GM23338 (cell line): ENCODE data around the gene SCAPER. TPM values are rescaled to one million over a fixed set of nuclear protein-coding genes. Genes with fewer than 3 reads are reported as not detected.

Experiments
- ATAC-seq: fragments of 200-7000 bp; cut with Tn5 transposase; 3 replicates; pipeline ENCODE4 v1.9.1; 2020
- DNase-seq: peaks from one replicate; pipeline ENCODE4 v3.0.0-alpha.2; 2015; ENCODE audit warnings: low spot score
- H2AFZ ChIP-seq: fragments of 200-600 bp; sonication (generic); 2 replicates; pipeline ENCODE4 v1.8.0; 2016; ENCODE audit warnings: antibody characterized with exemption, mild to moderate bottlenecking, moderate library complexity
- H3F3A ChIP-seq: fragments of 200-600 bp; sonication (generic); replicated peaks from 2 replicates; pipeline ENCODE4 v1.8.0; 2017; ENCODE audit warnings: antibody characterized with exemption, mixed run types, low read depth
- H3K27ac ChIP-seq: fragments of 200-600 bp; sonication (generic); 2 replicates; pipeline ENCODE4 v1.6.1; 2016; ENCODE audit warnings: low read depth
- H3K27me3 ChIP-seq: fragments of 200-600 bp; sonication (generic); 2 replicates; pipeline ENCODE4 v1.8.0; 2016; ENCODE audit warnings: mild to moderate bottlenecking, mixed run types, moderate library complexity; ENCODE audit not compliant: insufficient read depth
- H3K36me3 ChIP-seq: fragments of 200-600 bp; sonication (generic); 2 replicates; pipeline ENCODE4 v1.8.0; 2016; ENCODE audit warnings: mild to moderate bottlenecking; ENCODE audit not compliant: insufficient read depth
- H3K4me1 ChIP-seq: fragments of 200-600 bp; sonication (generic); 2 replicates; pipeline ENCODE4 v1.8.0; 2016; ENCODE audit warnings: mild to moderate bottlenecking, moderate library complexity; ENCODE audit not compliant: insufficient read depth
- H3K4me2 ChIP-seq: fragments of 200-600 bp; sonication (generic); 2 replicates; pipeline ENCODE4 v1.7.1; 2017; ENCODE audit warnings: mixed run types
- H3K4me3 ChIP-seq: fragments of 200-600 bp; sonication (generic); 2 replicates; pipeline ENCODE4 v1.6.1; 2016; ENCODE audit warnings: mixed run types
- H3K79me2 ChIP-seq: fragments of 200-600 bp; sonication (generic); replicated peaks from 2 replicates; pipeline ENCODE4 v1.8.0; 2017; ENCODE audit warnings: mild to moderate bottlenecking; ENCODE audit not compliant: insufficient read depth
- H3K9me2 ChIP-seq: fragments of 200-600 bp; sonication (generic); 2 replicates; pipeline ENCODE4 v1.8.0; 2017; ENCODE audit not compliant: insufficient read depth
- H4K20me1 ChIP-seq: fragments of 200-600 bp; sonication (generic); replicated peaks from 2 replicates; pipeline ENCODE4 v1.8.0; 2017; ENCODE audit warnings: mild to moderate bottlenecking; ENCODE audit not compliant: insufficient read depth
- H3K27ac Mint-ChIP-seq: 2 replicates; pipeline ENCODE4 v1.8.0; 2020; ENCODE audit warnings: inconsistent platforms, mild to moderate bottlenecking, moderate library complexity, mixed read lengths
- H3K27me3 Mint-ChIP-seq: 3 replicates; pipeline ENCODE4 v1.8.0; 2022; ENCODE audit warnings: low read depth, mild to moderate bottlenecking, moderate library complexity, mixed read lengths, inconsistent platforms; ENCODE audit not compliant: insufficient read depth, poor library complexity
- H3K36me3 Mint-ChIP-seq: 3 replicates; pipeline ENCODE4 v1.8.0; 2021; ENCODE audit warnings: low read depth, mild to moderate bottlenecking, inconsistent platforms, moderate library complexity, mixed read lengths
- H3K4me1 Mint-ChIP-seq: 3 replicates; pipeline ENCODE4 v1.8.0; 2020; ENCODE audit warnings: mild to moderate bottlenecking, inconsistent platforms, mixed read lengths
- H3K4me3 Mint-ChIP-seq: 3 replicates; pipeline ENCODE4 v1.8.0; 2021; ENCODE audit warnings: moderate library complexity, mild to moderate bottlenecking, inconsistent platforms, mixed read lengths
- H3K9me3 Mint-ChIP-seq: 3 replicates; pipeline ENCODE4 v1.8.0; 2020; ENCODE audit warnings: moderate library complexity, mild to moderate bottlenecking, inconsistent platforms, mixed read lengths
- CREB1 ChIP-seq: fragments of 250-450 bp; sonication (Bioruptor Pico); IDR thresholded peaks from 2 replicates; pipeline ENCODE4 v1.5.0; 2020; ENCODE audit warnings: low read depth, mild to moderate bottlenecking, moderate library complexity
- EZH2 ChIP-seq: fragments of 200-600 bp; sonication (generic); IDR thresholded peaks from one replicate; pipeline ENCODE4 v1.8.0; 2017; ENCODE audit warnings: antibody characterized with exemption, mild to moderate bottlenecking, low read depth; ENCODE audit not compliant: unreplicated experiment
- NANOG ChIP-seq: IDR thresholded peaks from 2 replicates; pipeline ENCODE4 v1.6.1; 2016; ENCODE audit warnings: antibody characterized with exemption, borderline replicate concordance
- POLR2AphosphoS5 ChIP-seq: IDR thresholded peaks from 2 replicates; pipeline ENCODE4 v1.6.1; 2016; ENCODE audit warnings: antibody characterized with exemption, low read depth
- STAT1 ChIP-seq: IDR thresholded peaks from one replicate; pipeline ENCODE4 v1.6.1; 2016; ENCODE audit warnings: antibody characterized with exemption; ENCODE audit not compliant: unreplicated experiment
- ZNF114 ChIP-seq: fragments of 250-450 bp; sonication (Bioruptor Pico); IDR thresholded peaks from 2 replicates; pipeline ENCODE4 v1.5.0; 2020; ENCODE audit warnings: mild to moderate bottlenecking, moderate library complexity
- ZNF331 ChIP-seq: fragments of 250-450 bp; sonication (Bioruptor Pico); IDR thresholded peaks from 2 replicates; pipeline ENCODE4 v1.5.0; 2020; ENCODE audit warnings: low read depth, mild to moderate bottlenecking, moderate library complexity
- polyA plus RNA-seq: library from polyadenylated mRNA; unstranded; fragments of >200 nt; fragmentation: Nextera tagmentation; extraction: Ambion mirVana; gene quantifications from 2 replicates; pipeline ENCODE4 v1.2.1, GENCODE V29; 2016
- total RNA-seq: library from RNA; depleted of rRNA; stranded (reverse); fragments of >200 nt; shearing (Covaris generic); gene quantifications from 2 replicates; pipeline ENCODE4 v1.2.3, GENCODE V29; 2014
- TF ChIP-seq, protein P1 (sequence below): IDR thresholded peaks from 2 replicates; pipeline ENCODE4 v1.6.1; 2016; ENCODE audit warnings: antibody characterized with exemption
- TF ChIP-seq, protein P2 (sequence below): fragments of 250-450 bp; sonication (Bioruptor Pico); IDR thresholded peaks from 2 replicates; pipeline ENCODE4 v1.5.0; 2020; ENCODE audit warnings: mild to moderate bottlenecking, moderate library complexity
- TF ChIP-seq, protein P3 (sequence below): IDR thresholded peaks from one replicate; pipeline ENCODE4 v1.6.1; 2018; ENCODE audit warnings: antibody characterized with exemption; ENCODE audit not compliant: unreplicated experiment
- TF ChIP-seq, protein P4 (sequence below), 2 experiments: fragments of 200-600 bp in 1 of 2; sonication (generic) in 1 of 2; conservative IDR thresholded peaks; 2 replicates each; pipeline versions ENCODE4 v1.5.1 to v1.6.1; 2016 to 2017; ENCODE audit warnings: antibody characterized with exemption in 2 of 2, low read depth in 2 of 2, mild to moderate bottlenecking in 2 of 2, moderate library complexity in 1 of 2

Gene SCAPER
- total and polyA plus RNA-seq, 2 experiments from 2014 or later = 9.1 to 17.6 TPM

DNA sequence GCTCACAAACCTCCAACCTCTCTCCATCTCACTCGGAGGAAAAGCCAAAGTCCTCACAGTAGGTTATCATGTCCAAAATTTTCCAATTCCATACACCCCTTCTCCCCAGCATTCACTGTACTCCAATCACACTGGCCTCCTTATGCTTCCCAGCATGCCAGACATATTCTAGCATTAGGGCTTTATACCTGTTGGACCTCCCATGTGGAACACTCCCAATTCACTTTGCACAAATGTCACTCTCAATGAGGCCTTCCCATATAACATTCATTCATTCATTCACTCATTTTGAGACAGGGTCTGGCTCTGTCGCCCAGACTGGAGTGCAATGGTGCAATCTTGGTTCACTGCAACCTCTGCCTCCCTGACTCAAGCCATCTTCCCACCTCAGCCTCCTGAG, 19.9 kb downstream of the SCAPER start:
- Mint-ChIP-seq H3K27ac (no peak overlapping the region), H3K9me3 (no peaks in the 10 kb centered on the region), H3K4me1 (no peaks in the 10 kb centered on the region), H3K36me3 (no peaks in the 10 kb centered on the region), H3K4me3 (no peak overlapping the region), H3K27me3 (peaks cover 4% of the 10 kb centered on the region)
- Histone ChIP-seq H4K20me1 (no peaks in the 10 kb centered on the region), H3K27ac (no peak overlapping the region), H3K4me2 (no peak overlapping the region), H3K4me1 (no peaks in the 10 kb centered on the region), H3K9me2 (no peaks in the 10 kb centered on the region), H3K4me3 (no peak overlapping the region), H2AFZ (no peak overlapping the region), H3K79me2 (no peaks in the 10 kb centered on the region), H3F3A (no peaks in the 10 kb centered on the region), H3K36me3 (no peaks in the 10 kb centered on the region), H3K27me3 (no peaks in the 10 kb centered on the region)
- ATAC-seq (no peak), DNase-seq (no peak)
- TF ChIP-seq, protein P1, sequence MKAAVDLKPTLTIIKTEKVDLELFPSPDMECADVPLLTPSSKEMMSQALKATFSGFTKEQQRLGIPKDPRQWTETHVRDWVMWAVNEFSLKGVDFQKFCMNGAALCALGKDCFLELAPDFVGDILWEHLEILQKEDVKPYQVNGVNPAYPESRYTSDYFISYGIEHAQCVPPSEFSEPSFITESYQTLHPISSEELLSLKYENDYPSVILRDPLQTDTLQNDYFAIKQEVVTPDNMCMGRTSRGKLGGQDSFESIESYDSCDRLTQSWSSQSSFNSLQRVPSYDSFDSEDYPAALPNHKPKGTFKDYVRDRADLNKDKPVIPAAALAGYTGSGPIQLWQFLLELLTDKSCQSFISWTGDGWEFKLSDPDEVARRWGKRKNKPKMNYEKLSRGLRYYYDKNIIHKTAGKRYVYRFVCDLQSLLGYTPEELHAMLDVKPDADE = no peak
- TF ChIP-seq STAT1 = no peak
- no peak for TF ChIP-seq CREB1 (CRISPR knock-in tag)
- TF ChIP-seq, protein P2, sequence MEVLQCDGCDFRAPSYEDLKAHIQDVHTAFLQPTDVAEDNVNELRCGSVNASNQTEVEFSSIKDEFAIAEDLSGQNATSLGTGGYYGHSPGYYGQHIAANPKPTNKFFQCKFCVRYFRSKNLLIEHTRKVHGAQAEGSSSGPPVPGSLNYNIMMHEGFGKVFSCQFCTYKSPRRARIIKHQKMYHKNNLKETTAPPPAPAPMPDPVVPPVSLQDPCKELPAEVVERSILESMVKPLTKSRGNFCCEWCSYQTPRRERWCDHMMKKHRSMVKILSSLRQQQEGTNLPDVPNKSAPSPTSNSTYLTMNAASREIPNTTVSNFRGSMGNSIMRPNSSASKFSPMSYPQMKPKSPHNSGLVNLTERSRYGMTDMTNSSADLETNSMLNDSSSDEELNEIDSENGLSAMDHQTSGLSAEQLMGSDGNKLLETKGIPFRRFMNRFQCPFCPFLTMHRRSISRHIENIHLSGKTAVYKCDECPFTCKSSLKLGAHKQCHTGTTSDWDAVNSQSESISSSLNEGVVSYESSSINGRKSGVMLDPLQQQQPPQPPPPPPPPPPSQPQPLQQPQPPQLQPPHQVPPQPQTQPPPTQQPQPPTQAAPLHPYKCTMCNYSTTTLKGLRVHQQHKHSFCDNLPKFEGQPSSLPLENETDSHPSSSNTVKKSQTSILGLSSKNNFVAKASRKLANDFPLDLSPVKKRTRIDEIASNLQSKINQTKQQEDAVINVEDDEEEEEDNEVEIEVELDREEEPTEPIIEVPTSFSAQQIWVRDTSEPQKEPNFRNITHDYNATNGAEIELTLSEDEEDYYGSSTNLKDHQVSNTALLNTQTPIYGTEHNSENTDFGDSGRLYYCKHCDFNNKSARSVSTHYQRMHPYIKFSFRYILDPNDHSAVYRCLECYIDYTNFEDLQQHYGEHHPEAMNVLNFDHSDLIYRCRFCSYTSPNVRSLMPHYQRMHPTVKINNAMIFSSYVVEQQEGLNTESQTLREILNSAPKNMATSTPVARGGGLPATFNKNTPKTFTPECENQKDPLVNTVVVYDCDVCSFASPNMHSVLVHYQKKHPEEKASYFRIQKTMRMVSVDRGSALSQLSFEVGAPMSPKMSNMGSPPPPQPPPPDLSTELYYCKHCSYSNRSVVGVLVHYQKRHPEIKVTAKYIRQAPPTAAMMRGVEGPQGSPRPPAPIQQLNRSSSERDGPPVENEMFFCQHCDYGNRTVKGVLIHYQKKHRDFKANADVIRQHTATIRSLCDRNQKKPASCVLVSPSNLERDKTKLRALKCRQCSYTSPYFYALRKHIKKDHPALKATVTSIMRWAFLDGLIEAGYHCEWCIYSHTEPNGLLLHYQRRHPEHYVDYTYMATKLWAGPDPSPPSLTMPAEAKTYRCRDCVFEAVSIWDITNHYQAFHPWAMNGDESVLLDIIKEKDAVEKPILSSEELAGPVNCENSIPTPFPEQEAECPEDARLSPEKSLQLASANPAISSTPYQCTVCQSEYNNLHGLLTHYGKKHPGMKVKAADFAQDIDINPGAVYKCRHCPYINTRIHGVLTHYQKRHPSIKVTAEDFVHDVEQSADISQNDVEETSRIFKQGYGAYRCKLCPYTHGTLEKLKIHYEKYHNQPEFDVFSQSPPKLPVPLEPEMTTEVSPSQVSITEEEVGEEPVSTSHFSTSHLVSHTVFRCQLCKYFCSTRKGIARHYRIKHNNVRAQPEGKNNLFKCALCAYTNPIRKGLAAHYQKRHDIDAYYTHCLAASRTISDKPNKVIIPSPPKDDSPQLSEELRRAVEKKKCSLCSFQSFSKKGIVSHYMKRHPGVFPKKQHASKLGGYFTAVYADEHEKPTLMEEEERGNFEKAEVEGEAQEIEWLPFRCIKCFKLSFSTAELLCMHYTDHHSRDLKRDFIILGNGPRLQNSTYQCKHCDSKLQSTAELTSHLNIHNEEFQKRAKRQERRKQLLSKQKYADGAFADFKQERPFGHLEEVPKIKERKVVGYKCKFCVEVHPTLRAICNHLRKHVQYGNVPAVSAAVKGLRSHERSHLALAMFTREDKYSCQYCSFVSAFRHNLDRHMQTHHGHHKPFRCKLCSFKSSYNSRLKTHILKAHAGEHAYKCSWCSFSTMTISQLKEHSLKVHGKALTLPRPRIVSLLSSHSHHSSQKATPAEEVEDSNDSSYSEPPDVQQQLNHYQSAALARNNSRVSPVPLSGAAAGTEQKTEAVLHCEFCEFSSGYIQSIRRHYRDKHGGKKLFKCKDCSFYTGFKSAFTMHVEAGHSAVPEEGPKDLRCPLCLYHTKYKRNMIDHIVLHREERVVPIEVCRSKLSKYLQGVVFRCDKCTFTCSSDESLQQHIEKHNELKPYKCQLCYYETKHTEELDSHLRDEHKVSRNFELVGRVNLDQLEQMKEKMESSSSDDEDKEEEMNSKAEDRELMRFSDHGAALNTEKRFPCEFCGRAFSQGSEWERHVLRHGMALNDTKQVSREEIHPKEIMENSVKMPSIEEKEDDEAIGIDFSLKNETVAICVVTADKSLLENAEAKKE (CRISPR knock-in tag) = no peak
- TF ChIP-seq, protein P3, sequence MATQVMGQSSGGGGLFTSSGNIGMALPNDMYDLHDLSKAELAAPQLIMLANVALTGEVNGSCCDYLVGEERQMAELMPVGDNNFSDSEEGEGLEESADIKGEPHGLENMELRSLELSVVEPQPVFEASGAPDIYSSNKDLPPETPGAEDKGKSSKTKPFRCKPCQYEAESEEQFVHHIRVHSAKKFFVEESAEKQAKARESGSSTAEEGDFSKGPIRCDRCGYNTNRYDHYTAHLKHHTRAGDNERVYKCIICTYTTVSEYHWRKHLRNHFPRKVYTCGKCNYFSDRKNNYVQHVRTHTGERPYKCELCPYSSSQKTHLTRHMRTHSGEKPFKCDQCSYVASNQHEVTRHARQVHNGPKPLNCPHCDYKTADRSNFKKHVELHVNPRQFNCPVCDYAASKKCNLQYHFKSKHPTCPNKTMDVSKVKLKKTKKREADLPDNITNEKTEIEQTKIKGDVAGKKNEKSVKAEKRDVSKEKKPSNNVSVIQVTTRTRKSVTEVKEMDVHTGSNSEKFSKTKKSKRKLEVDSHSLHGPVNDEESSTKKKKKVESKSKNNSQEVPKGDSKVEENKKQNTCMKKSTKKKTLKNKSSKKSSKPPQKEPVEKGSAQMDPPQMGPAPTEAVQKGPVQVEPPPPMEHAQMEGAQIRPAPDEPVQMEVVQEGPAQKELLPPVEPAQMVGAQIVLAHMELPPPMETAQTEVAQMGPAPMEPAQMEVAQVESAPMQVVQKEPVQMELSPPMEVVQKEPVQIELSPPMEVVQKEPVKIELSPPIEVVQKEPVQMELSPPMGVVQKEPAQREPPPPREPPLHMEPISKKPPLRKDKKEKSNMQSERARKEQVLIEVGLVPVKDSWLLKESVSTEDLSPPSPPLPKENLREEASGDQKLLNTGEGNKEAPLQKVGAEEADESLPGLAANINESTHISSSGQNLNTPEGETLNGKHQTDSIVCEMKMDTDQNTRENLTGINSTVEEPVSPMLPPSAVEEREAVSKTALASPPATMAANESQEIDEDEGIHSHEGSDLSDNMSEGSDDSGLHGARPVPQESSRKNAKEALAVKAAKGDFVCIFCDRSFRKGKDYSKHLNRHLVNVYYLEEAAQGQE = no peak
- no peak for TF ChIP-seq EZH2
- TF ChIP-seq, protein P4, sequence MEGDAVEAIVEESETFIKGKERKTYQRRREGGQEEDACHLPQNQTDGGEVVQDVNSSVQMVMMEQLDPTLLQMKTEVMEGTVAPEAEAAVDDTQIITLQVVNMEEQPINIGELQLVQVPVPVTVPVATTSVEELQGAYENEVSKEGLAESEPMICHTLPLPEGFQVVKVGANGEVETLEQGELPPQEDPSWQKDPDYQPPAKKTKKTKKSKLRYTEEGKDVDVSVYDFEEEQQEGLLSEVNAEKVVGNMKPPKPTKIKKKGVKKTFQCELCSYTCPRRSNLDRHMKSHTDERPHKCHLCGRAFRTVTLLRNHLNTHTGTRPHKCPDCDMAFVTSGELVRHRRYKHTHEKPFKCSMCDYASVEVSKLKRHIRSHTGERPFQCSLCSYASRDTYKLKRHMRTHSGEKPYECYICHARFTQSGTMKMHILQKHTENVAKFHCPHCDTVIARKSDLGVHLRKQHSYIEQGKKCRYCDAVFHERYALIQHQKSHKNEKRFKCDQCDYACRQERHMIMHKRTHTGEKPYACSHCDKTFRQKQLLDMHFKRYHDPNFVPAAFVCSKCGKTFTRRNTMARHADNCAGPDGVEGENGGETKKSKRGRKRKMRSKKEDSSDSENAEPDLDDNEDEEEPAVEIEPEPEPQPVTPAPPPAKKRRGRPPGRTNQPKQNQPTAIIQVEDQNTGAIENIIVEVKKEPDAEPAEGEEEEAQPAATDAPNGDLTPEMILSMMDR (conservative IDR thresholded peaks at IDR 0.05; ENCODE audit: low read depth in 2 of 2) = no peak
- no peak for TF ChIP-seq NANOG
- TF ChIP-seq ZNF331 (CRISPR knock-in tag) = no peak
- TF ChIP-seq POLR2AphosphoS5 = no peak
- TF ChIP-seq ZNF114 (CRISPR knock-in tag) = no peak
